Lower leg skin (tissue), 3 donors: ENCODE data around the gene SLC43A2.

ENCODE experiments used
- POLR2A ChIP-seq, 2 donors: fragments of 450-650 bp; IDR thresholded peaks; one replicate each; pipeline ENCODE4 v1.6.1; 2016 to 2017; ENCODE audit warnings: antibody characterized with exemption in 2 of 2, mild to moderate bottlenecking in 1 of 2, moderate library complexity in 1 of 2
- TF ChIP-seq, protein P1 (sequence below), 3 donors: fragments of 450-650 bp; IDR thresholded peaks; one replicate each; pipeline ENCODE4 v1.5.1; 2016; ENCODE audit warnings: antibody characterized with exemption in 3 of 3, mild to moderate bottlenecking in 3 of 3, moderate library complexity in 2 of 3

- TF ChIP-seq, protein P1, sequence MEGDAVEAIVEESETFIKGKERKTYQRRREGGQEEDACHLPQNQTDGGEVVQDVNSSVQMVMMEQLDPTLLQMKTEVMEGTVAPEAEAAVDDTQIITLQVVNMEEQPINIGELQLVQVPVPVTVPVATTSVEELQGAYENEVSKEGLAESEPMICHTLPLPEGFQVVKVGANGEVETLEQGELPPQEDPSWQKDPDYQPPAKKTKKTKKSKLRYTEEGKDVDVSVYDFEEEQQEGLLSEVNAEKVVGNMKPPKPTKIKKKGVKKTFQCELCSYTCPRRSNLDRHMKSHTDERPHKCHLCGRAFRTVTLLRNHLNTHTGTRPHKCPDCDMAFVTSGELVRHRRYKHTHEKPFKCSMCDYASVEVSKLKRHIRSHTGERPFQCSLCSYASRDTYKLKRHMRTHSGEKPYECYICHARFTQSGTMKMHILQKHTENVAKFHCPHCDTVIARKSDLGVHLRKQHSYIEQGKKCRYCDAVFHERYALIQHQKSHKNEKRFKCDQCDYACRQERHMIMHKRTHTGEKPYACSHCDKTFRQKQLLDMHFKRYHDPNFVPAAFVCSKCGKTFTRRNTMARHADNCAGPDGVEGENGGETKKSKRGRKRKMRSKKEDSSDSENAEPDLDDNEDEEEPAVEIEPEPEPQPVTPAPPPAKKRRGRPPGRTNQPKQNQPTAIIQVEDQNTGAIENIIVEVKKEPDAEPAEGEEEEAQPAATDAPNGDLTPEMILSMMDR (IDR thresholded peaks at IDR 0.05) = no peak
- no peak for TF ChIP-seq POLR2A (IDR thresholded peaks at IDR 0.05)
Measured at GRCh38 chr17:1590029-1590746, 38.4 kb downstream of the SLC43A2 start.
